ENCODE results near the gene GNA12.

DNA sequence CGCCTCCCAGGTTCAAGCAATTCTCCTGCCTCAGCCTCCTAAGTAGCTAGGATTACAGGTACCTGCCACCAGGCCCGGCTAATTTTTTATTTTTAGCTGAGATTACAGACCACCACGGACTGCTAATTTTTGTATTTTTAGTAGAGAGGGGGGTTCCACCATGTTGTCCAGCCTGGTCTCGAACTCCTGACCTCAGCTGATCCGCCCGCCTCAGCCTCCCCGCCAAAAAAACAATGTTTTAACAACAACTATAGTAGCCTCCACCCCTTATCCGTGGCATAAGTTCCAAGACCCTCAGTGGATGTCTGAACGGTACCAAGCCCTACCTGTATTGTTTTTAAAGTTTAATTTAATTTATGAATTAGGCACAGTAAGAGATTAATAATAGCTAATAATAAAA lies 48.2 kb downstream of the GNA12 start:
- TF ChIP-seq, protein P1, sequence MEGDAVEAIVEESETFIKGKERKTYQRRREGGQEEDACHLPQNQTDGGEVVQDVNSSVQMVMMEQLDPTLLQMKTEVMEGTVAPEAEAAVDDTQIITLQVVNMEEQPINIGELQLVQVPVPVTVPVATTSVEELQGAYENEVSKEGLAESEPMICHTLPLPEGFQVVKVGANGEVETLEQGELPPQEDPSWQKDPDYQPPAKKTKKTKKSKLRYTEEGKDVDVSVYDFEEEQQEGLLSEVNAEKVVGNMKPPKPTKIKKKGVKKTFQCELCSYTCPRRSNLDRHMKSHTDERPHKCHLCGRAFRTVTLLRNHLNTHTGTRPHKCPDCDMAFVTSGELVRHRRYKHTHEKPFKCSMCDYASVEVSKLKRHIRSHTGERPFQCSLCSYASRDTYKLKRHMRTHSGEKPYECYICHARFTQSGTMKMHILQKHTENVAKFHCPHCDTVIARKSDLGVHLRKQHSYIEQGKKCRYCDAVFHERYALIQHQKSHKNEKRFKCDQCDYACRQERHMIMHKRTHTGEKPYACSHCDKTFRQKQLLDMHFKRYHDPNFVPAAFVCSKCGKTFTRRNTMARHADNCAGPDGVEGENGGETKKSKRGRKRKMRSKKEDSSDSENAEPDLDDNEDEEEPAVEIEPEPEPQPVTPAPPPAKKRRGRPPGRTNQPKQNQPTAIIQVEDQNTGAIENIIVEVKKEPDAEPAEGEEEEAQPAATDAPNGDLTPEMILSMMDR (IDR thresholded peaks at IDR 0.05; ENCODE audit: low read depth, low read length, poor library complexity, severe bottlenecking), result no peak
- no peak for TF ChIP-seq EZH2phosphoT487 (IDR thresholded peaks at IDR 0.05; ENCODE audit: borderline replicate concordance, low read length)
